NCI-H510A (cell line): ENCODE measurements around the gene HINT2.

Source experiments
- DNase-seq: peaks from one replicate; lab custom pipeline; 2025; lab: John Stamatoyannopoulos, UW

Gene HINT2

DNA sequence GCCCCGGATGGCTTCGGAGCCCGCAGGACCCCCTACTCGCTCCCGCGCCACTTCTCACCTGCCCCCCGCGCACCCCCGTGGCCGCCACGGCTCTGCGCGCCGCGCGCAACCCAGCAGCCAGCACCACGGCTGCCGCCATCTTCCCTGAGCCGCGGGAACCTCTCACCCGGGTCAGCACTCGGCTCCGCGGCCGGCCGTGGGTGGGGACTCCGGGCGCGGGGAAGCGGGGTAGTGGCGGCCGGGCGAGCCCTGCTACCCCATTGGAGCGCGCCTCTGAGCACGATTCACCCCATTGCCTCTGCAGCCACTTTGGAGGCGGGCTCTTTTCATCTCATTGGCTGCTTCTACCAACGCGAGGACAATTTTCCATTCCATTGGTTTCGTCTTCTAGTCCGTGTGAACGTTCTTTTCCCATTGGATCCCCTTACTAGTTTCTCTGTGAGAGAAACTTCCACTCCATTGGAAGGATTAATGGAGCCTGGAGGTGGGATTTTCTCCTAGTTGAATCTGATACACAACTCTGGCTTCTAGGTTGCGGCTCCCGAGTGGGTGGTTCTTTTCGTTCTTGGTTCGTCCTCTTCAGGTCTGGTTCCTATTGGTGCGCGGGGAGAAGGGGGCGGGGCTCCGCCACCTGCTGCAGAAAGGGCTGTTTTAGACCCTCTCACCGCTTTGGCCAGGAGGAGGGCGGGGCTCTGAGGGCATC, at the start of gene HINT2:
Gene HINT2 (minus strand): TSS at position 202 of the 703 bp plus-strand sequence. CDS start 63 bp downstream, at position 139.
- DNase-seq, result peak; percentile 88

DNA sequence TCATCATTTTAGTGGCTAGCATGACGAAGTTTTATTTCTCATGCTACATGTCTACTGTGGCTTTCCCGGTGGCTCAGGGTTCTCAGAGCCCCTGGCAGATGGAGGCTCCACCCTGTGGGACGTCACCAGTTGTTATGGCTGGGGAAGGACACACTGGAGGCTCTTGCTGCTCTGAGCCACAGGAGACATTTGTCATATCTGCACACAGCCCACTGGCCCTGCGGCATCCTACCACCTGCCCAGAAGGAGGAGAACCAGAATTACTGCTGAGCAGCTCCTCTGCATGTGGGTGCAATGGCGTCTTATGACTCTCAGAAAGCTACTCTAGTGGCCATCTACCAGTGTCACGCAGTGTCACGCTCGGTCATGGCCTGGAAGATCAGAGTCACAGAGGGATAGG, 48.7 kb upstream of the HINT2 start:
- DNase-seq, result no peak

DNA sequence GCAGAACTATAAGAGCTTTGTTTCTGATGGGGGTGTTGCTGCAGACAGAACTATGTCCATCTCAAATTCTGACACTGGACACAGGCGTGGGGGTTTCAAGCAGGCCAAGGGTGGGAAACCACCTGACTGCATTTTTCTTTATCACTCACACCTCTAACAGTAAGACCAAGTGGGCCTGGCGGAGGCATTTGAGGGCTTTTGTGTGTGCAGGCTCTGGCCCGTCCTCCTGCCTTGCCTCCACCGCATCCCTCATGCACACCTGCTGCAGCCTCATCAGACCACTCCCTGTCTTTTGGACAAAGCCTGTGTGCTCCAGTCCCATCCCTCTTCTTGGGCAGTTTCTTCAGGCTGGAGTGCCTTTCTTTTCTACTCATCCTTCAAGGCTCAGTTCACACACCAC, 47.5 kb upstream of the HINT2 start:
- no peak for DNase-seq

DNA sequence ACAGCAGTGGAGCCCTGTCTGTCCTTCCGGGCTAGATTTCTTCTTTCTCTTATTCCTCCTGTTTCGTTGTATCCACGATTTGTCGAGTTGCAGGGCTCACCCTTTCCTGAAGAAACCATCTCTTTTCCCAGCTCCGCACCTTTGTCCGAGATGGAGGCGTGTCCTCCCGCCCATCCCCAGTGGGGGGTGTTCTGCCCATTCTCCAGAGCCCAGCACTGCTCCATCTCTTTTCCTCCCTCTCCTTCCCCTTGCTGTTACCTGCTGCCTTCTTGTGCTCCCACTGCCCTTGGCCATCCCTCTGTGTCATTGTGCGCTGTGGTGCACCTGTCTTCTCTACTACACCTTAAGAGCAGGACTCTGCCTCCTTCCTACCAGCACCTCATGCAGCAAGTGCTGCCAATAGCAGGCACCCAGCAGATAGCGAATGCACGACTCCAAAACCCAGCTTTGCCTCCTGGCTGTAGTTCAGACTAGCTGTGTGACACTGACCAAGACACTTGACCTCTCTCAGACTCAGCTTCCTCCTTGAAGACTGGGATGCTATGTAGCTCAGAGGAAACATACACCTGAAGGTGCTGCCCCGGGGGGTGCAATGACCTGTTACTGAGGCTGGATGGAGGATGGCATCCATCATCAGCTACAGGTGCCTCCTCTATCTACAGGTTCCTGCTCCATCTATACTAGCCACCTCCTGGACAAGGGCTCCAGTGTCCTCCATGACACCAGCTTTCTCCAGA, 46.5 kb upstream of the HINT2 start:
- DNase-seq, result no peak

DNA sequence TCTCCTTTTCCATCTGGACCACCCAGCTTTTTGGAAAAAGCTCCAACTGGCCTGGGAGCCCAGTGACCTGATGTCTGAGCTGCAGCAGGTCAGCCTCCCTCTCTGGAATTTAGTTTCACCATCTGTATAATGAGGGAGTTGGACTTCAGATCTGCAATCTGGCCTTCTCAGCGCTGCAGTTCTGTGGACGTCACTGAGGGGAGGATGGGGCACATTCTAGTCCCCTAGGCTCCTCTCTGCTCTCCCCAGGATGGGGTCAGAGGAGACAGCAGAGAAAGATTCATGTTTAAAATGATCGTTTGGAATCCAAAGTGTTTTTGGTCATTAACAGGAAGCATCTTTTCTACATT, 45.1 kb upstream of the HINT2 start:
- no peak for DNase-seq

DNA sequence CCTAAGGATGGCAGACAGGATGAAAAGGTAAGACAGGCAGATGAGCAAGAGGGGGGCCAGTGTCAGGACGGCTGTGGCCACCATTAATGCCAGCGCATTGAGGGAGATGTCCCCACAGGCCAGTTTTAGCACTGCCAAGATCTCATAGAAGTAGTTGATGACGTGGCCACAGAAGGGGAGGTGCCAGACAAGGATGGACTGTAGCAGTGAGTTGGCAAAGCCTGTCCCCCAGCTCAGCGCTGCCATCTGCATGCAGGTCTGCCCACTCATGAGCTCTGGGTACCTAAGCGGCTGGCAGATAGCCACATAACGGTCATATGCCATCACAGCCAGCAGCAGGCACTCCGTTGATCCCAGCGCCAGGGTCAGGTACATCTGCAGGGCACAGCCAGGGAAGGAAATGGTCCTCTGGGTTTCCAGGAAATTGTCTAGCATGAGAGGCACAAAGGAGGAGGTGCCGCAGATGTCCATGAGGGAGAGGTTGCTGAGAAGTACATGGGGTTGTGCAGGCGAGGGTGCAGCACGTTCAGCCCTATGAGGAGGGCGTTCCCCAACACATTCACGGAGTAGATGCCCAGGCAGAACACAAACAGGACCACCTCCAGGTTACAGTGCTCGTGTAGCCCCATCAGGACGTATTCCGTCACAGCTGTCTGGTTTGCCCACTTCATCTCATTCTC, 44.6 kb upstream of the HINT2 start:
- DNase-seq, result no peak

DNA sequence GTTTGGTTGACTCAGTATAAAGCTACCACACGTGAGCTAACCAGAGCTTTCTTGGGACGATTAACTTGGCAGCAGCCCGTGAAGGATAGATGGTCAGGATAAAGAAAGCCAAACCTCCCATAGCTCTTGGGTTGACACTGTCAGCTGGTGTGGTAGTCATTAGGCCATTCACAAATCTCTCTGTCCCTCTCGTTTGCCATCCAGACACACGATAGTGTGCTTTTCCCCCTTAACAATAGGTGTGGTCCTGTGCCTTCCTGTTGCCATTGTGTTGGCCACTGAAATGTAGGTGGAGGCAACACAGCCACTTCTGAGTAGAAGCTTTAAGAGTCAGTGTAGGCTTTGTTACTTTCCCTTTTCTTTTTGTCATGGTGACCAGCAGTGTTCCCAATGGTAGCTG, 43.6 kb upstream of the HINT2 start:
- no peak for DNase-seq

DNA sequence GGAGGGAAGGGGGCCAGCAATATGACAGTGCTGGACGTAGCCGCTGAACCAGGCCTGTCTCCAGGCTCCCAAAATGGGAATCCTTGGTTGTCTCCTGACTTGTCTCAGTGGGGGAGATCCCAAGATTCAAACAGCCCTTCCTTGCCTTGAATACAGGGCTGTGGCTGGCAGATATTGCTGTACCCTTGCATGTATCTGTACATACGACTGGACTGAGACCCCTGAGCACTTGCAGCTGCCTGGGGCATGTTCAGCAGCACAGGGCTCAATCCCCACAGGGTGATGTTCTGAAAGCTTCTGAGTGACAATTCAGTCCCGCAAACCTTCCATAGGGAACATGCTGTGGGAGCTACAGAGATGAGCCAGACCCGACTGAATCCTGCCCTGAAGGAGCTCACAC, 42.0 kb upstream of the HINT2 start:
- DNase-seq, result no peak

DNA sequence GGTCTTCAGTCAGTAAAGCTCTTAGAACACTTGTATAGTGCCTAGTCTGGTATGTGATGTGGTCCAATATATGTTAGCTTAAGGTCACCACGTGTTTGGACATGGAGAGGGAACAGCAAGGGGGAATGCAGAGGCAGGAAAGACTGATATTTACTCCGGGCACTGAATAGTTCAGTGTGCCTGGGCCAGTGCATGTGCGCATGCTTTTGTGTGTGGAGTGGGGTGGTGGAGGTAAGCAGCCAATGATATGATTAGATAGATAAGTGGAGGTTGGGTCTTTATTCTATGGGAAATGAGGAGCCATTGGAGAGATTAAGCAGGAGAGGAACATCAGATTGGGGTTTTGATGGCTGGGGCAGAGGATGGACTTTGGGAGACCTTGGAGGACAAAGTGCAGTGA, 41.4 kb upstream of the HINT2 start:
- no peak for DNase-seq

DNA sequence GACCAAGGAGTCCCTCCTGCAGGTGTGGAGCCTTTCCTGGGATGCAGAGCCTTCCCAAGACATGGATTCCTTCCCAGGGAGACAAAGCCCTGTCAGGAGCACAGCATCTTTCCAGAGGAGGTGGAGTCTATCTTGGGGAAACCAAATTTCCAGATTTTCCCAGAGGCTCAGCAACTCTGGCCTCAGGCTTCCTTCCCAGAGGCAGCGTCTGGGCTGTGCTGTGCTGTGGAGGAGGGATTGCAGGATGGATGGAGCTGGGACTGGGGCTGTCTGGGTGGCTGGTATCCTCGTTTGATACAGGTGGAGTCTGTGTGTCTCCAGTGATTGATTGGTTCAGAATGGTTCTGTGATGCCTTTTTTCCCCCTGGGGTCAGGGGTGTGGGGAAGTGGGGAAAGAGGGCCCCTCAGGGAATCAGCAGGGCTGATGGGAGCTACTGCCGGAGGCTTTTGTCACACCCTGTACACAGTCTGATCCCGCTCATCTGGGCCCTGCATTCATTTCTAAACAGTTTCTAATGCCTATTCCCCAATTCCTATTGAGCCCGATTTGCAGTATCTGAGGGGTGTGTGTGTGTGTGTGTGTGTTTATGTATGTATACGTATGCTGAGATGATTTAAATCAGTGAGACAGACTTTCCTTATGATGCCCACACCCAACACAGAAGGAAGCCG, 39.4 kb upstream of the HINT2 start:
- DNase-seq, result no peak

DNA sequence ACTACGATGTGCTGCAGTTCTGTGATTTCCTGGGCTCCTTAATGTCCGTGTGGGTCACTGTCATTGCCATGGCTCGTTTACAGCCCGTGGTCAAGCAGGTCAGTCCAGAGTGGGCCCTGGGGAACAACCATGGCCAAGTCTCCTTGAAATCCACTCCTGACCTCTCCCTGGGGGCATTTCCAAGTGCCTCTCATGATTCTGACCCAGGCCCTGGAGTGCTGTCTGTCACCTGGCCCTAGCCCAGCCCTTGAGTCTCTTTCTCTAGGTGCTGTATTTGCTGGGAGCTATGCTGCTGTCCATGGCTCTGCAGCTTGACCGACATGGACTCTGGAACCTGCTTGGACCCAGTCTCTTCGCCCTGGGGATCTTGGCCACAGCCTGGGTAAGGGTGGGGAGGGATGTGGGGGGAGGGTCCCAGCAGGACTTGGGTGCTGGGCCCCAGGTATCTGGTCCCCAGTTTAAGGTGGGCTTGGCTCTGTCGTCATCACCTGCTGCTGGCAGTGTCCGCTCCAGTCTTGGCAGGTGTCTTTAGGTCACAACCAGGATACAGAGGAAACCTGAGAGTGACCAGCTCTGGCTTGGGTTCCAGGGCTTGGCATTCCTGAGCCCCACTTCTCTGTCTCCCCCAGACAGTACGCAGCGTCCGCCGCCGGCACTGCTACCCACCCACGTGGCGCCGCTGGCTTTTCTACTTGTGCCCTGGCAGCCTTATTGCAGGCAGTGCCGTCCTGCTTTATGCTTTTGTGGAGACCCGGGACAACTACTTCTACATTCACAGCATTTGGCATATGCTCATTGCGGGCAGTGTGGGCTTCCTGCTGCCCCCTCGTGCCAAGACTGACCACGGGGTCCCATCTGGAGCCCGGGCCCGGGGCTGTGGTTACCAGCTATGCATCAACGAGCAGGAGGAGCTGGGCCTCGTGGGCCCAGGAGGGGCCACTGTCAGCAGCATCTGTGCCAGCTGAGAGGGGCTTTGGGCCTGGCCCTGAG, 38.3 kb upstream of the HINT2 start:
- DNase-seq, result no peak

DNA sequence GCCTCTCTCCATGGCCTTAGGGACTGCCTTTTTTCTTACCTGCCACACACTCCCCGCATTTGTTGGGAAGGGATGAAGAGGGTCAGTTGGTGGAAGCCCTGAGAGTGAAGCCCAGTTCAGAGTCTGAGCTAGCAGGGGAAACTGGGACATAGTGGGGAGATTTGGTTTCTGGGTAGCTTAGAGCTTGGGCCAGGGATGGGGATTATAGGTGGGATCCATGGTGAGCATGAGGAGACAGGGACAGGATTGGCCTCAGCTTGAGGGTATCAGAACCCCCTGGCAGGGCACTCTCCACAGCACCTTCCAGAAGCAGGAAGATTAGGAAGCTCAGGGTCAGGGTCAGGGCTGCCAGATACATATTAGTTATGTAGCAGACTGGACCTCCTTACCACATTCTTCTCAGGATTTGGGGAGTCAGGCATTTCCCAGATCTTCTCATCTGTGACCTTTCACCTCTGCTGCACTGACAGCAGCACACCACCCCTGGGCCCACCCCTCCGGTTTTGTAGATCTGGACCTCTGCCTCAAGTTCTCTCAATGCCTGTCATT, 37.5 kb upstream of the HINT2 start:
- no peak for DNase-seq

DNA sequence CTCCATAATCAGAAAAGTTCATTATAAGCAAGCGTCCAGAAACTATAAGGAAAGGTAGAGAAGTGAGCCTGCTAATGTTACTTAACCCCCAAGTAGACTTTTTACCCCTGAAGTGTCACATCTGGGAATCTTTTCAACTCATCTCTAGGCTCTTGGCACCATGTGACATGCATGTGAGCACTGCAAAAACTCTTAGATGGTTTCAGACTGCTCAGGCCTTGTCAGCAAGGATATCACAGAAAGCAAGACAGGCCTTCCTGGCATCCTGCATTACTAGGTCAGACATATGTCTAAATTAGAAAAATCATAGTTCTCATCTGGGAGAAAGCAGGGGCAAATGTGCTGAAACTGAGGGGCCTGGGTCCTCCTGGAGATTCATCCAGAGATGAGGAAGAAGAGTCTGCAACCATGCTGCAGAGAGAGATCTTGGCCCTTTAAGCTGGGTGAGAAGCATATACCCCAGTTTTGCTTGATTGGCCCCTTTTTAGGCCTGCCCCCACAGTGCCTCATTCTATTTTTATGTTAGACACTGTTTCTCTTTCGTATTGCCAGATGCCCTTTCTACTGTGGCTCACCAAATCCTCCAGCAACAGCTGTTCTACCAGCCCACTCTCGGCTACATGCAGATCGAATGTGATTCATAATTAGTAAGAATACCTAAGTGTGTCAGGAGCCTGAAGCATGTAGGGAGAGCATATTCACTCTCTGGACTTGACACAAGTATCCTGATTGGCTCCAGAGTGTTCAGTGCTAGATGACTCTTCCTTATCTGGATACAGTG, 33.1 kb upstream of the HINT2 start:
- no peak for DNase-seq

DNA sequence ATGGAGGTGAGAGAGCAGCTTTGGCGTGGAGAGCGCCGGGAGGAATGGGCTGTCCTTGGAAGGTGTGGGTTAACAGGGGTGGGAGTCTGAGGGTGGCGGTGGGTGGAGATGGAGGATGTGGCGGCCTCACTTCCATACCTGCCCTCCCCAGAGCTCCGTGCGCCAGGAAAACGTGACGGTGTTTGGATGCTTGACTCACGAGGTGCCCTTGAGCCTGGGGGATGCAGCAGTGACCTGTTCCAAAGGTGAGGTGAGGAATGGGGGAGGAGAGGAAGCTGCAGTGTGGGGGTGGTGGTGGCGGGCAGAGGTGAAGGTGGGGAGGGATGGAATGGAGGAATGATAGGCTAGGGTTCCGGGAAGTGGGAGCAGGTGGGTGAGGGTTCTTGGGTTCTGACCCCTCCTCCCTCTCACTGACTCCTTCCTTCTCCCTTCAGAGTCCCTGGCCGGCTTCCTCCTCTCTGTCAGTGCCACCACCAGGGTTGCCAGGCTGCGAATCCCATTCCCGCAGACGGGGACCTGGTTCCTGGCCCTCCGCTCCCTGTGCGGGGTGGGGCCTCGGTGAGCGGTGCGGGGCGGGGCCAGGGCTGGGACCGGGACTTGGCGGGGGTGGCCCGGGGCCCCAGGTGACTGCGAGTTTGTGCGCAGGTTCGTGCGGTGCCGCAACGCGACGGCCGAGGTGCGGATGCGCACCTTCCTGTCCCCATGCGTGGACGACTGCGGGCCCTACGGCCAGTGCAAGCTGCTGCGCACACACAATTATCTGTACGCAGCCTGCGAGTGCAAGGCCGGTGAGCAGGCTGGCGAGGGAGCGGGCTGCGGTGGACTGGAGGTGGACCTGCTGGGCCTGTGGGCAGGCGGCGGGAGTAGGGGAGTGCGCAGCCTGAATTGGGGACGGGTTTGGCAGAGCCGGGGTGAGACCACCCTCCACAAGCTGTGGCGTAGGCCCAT, 31.3 kb upstream of the HINT2 start:
- no peak for DNase-seq

DNA sequence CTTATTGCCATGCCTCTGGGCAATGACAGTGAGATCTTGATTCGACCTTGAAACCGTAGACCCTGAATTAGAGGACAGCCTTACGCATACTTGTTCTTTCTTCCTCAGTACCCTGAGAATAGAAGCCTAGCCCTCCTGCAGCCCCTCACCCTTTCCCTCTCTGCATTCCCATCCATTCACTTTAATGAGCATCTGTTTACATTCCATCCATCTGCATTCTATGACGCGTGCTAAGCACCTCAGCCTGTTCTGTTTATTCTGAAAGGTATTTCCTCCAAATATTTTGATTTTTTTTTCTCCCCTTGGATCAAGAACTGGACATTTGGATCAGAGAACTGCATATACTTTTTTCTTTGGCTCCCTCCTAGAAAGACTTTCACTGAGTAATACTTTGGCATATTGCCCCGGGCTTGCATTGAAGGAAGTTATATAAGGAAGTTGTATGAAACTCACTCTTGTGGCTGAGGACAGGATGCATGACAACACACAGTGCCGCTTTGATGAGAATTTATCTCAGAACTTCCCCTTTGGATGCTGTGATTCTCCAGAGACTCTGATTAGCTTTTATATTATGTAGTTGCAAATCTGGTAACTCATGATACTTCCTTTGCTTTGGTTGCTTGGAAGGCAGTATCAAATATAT, 29.9 kb upstream of the HINT2 start:
- no peak for DNase-seq

DNA sequence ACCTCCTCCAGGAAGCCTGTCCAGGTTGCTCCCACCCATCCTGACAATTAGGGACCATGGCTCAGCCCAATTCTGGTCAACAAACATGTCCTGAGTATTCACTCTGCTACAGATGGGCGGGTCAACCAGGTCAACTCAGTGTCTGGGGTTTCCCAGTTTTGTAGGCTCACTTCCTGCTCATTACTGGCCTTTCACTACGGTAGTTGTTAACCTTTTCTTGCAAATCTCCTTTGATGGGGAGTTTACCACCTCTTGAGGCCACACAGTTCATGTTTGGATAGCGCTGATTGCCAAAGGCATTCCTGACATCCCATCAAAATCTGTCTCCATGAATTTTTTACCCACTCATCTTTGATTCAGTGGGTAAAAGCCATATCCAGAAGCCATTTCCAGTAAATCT, 28.0 kb upstream of the HINT2 start:
- no peak for DNase-seq

DNA sequence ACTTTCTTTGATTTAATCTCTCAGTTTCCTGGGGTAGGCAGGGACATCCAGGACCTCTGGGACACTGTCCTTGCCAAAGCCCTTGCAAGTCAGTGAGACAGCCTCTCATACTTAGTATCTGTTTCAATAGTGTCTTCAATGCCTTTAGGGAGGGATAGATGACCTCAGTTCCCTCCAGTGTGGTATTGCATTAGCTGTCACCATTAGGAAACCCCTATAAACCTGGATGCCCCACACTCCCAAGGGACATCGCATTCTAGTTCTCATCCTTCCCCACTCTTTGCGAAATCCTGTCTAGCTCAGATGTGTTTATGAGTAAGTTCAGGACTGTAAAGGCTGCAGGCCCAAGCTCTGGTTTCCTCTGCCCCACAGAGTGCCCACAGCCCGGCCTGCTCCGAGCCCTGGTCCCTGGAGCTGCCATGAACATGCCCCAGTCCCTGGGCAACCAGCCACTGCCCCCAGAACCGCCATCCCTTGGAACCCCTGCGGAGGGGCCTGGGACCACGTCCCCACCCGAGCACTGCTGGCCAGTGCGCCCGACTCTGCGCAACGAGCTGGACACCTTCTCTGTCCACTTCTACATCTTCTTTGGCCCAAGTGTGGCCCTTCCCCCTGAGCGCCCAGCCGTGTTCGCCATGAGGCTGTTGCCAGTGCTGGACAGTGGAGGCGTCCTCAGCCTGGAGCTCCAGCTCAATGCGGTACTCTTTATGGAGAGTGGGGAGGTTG, 27.3 kb upstream of the HINT2 start:
- no peak for DNase-seq

DNA sequence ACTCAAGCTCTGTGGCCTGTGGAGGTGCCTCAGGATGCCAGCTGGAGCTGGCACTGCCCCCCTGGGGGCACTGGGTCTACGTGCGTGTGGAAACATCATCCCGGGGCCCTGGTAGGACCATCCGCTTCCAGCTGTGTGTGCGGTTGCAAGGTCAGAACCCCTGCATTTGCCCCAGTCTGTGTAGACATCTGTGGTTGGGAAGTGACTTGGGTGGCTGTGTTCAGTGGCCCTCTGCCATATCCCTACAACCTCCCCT, 26.7 kb upstream of the HINT2 start:
- no peak for DNase-seq
